Neural cell (in vitro differentiated cells): Measurements from ENCODE around the gene STC2. TPM values are rescaled to one million over a fixed set of nuclear protein-coding genes. Genes with fewer than 3 reads are reported as not detected.

ENCODE experiments used
- H2AFZ ChIP-seq: fragments of 200-600, 300-800 bp; sonication (generic), shearing (Covaris generic); 2 replicates; pipeline ENCODE4 v1.6.0; 2014; ENCODE audit warnings: low read depth, mild to moderate bottlenecking, antibody characterized with exemption, low read length, moderate library complexity
- H3F3A ChIP-seq: fragments of 200-600 bp; shearing (Covaris generic); 2 replicates; pipeline ENCODE4 v1.6.1; 2016; ENCODE audit warnings: mild to moderate bottlenecking, moderate library complexity, mixed read lengths, antibody characterized with exemption, low read length; ENCODE audit not compliant: insufficient read depth, poor library complexity, severe bottlenecking
- H3K27ac ChIP-seq: fragments of 200-600, 300-800 bp; sonication (generic), shearing (Covaris generic); 2 replicates; pipeline ENCODE4 v1.5.1; 2014; ENCODE audit warnings: mild to moderate bottlenecking, low read length, moderate library complexity
- H3K27me3 ChIP-seq: fragments of 300-800, 200-600 bp; sonication (generic), shearing (Covaris generic); 2 replicates; pipeline ENCODE4 v1.6.0; 2014; ENCODE audit warnings: mild to moderate bottlenecking, low read depth, low read length, moderate library complexity; ENCODE audit not compliant: insufficient read depth
- H3K36me3 ChIP-seq: fragments of 300-800, 200-600 bp; sonication (generic), shearing (Covaris generic); 2 replicates; pipeline ENCODE4 v1.5.1; 2014; ENCODE audit warnings: mild to moderate bottlenecking, antibody characterized with exemption, low read length, moderate library complexity; ENCODE audit not compliant: insufficient read depth
- H3K4me2 ChIP-seq: fragments of 300-800, 200-600 bp; sonication (generic), shearing (Covaris generic); 2 replicates; pipeline ENCODE4 v1.6.0; 2014; ENCODE audit warnings: mild to moderate bottlenecking, low read length
- H3K4me3 ChIP-seq: fragments of 300-800, 200-600 bp; sonication (generic), shearing (Covaris generic); 2 replicates; pipeline ENCODE4 v1.5.1; 2014; ENCODE audit warnings: mild to moderate bottlenecking, low read length, moderate library complexity
- H3K79me2 ChIP-seq: fragments of 200-600 bp; shearing (Covaris generic); replicated peaks from 2 replicates; pipeline ENCODE4 v1.6.0; 2014; ENCODE audit warnings: mild to moderate bottlenecking, low read length, moderate library complexity; ENCODE audit not compliant: insufficient read depth
- H3K9ac ChIP-seq: fragments of 300-800, 200-600 bp; sonication (generic), shearing (Covaris generic); 2 replicates; pipeline ENCODE4 v1.6.1; 2016; ENCODE audit warnings: mild to moderate bottlenecking, low read length, mixed read lengths
- H3K9me2 ChIP-seq: fragments of 200-600 bp; shearing (Covaris generic); 2 replicates; pipeline ENCODE4 v1.6.1; 2016; ENCODE audit warnings: mild to moderate bottlenecking, low read length, mixed read lengths; ENCODE audit not compliant: insufficient read depth
- H3K9me3 ChIP-seq: fragments of 200-600, 300-800 bp; sonication (generic), shearing (Covaris generic); 2 replicates; pipeline ENCODE4 v1.6.1; 2016; ENCODE audit warnings: mild to moderate bottlenecking, mixed run types, low read length, moderate library complexity, mixed read lengths
- H4K20me1 ChIP-seq: fragments of 200-600 bp; shearing (Covaris generic); 2 replicates; pipeline ENCODE4 v1.6.1; 2016; ENCODE audit warnings: mild to moderate bottlenecking, mixed run types; ENCODE audit not compliant: insufficient read depth
- CTCF ChIP-seq: fragments of 450-650 bp; IDR thresholded peaks from 2 replicates; pipeline ENCODE4 v1.5.1; 2014; ENCODE audit warnings: antibody characterized with exemption, mild to moderate bottlenecking, moderate library complexity; ENCODE audit not compliant: poor library complexity, severe bottlenecking
- EP300 ChIP-seq: fragments of 450-650 bp; conservative IDR thresholded peaks from 2 replicates; pipeline ENCODE4 v1.6.1; 2014; ENCODE audit warnings: antibody characterized with exemption, mild to moderate bottlenecking, moderate library complexity; ENCODE audit not compliant: poor library complexity, severe bottlenecking
- EZH2 ChIP-seq: fragments of 200-600, 300-800 bp; shearing (Covaris generic), sonication (generic); IDR thresholded peaks from 2 replicates; pipeline ENCODE4 v1.6.1; 2014; ENCODE audit warnings: antibody characterized with exemption, low read length, borderline replicate concordance, mild to moderate bottlenecking; ENCODE audit not compliant: insufficient read depth, poor library complexity, severe bottlenecking
- MXI1 ChIP-seq: fragments of 450-650 bp; conservative IDR thresholded peaks from 2 replicates; pipeline ENCODE4 v1.6.1; 2014; ENCODE audit warnings: antibody characterized with exemption, mild to moderate bottlenecking; ENCODE audit not compliant: poor library complexity, severe bottlenecking
- POLR2AphosphoS5 ChIP-seq: IDR thresholded peaks from 2 replicates; pipeline ENCODE4 v1.6.1; 2012
- RAD21 ChIP-seq: fragments of 450-650 bp; conservative IDR thresholded peaks from 2 replicates; pipeline ENCODE4 v1.6.1; 2014; ENCODE audit warnings: antibody characterized with exemption, mild to moderate bottlenecking, moderate library complexity
- REST ChIP-seq: IDR thresholded peaks from 2 replicates; pipeline ENCODE4 v1.6.1; 2012; ENCODE audit warnings: borderline replicate concordance
- SMC3 ChIP-seq: fragments of 450-650 bp; conservative IDR thresholded peaks from 2 replicates; pipeline ENCODE4 v1.6.1; 2014; ENCODE audit warnings: antibody characterized with exemption, mild to moderate bottlenecking, moderate library complexity; ENCODE audit not compliant: poor library complexity
- TAF1 ChIP-seq: IDR thresholded peaks from 2 replicates; pipeline ENCODE4 v1.6.1; 2012; ENCODE audit warnings: low read depth
- polyA plus RNA-seq: library from polyadenylated mRNA; depleted of rRNA; stranded (reverse); fragments of >200 nt; gene quantifications from 2 replicates; pipeline ENCODE4 v1.2.3, GENCODE V29; 2014

The STC2 gene
- polyA plus RNA-seq, 1 donor from 2014 or later, result 0.09 TPM

DNA sequence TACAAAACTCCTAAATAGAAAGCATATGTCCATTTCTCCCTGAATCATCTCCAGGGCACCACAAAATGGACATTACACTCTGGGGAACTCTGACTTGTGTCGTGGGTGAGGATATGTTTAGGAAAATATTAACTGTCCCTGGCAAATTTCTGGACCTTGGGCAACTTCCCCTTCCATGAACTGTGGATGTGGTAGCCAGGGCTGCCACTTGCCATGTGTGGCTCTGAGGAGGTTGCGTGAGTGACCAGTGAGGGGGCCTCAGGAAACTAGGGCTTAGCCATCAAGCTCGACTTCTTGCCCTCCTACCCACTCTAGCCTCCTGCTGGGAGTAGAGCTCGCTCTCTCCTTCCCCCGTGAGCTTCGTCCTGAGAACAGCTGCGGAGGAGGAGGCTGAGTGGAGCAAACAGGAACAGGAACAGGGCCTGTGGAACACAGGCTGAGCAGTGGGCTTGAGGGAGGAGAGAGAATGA lies 13.8 kb upstream of the STC2 start:
- no peak for TF ChIP-seq SMC3
- TF ChIP-seq MXI1, result no peak
- TF ChIP-seq CTCF, result no peak
- no peak for TF ChIP-seq POLR2AphosphoS5
- TF ChIP-seq RAD21, result no peak
- no peak for TF ChIP-seq EZH2
- TF ChIP-seq REST, result no peak
- TF ChIP-seq EP300, result no peak
- no peak for TF ChIP-seq TAF1
- H3K79me2 ChIP-seq, result no peaks in the 10 kb centered on the region
- no peak overlapping the region for H3K4me3 ChIP-seq
- no peaks in the 10 kb centered on the region for H3K36me3 ChIP-seq
- no peaks in the 10 kb centered on the region for H3F3A ChIP-seq
- no peaks in the 10 kb centered on the region for H3K27me3 ChIP-seq
- no peaks in the 10 kb centered on the region for H3K9me2 ChIP-seq
- H4K20me1 ChIP-seq, result no peaks in the 10 kb centered on the region
- no peaks in the 10 kb centered on the region for H3K9me3 ChIP-seq
- H3K4me2 ChIP-seq, result no peak overlapping the region
- H2AFZ ChIP-seq, result no peak overlapping the region
- no peak overlapping the region for H3K27ac ChIP-seq
- H3K9ac ChIP-seq, result no peak overlapping the region

- Histone ChIP-seq H3K79me2 (no peaks in the 10 kb centered on the region), H4K20me1 (no peaks in the 10 kb centered on the region), H3K4me2 (no peak overlapping the region), H3K4me3 (no peak overlapping the region), H3K36me3 (no peaks in the 10 kb centered on the region), H3F3A (no peaks in the 10 kb centered on the region), H3K9ac (no peak overlapping the region), H3K27me3 (no peaks in the 10 kb centered on the region), H3K9me2 (no peaks in the 10 kb centered on the region), H2AFZ (no peak overlapping the region), H3K9me3 (no peaks in the 10 kb centered on the region), H3K27ac (no peak overlapping the region)
- no peak for TF ChIP-seq MXI1
- no peak for TF ChIP-seq RAD21
- no peak for TF ChIP-seq POLR2AphosphoS5
- TF ChIP-seq EZH2, result no peak
- no peak for TF ChIP-seq SMC3
- no peak for TF ChIP-seq EP300
- TF ChIP-seq REST, result no peak
Measured at GRCh38 chr5:173340984-173341383, 12.8 kb upstream of the STC2 start.
